Renal cortex interstitium (tissue), 11 donors: ENCODE measurements around the gene SS18L1. TPM values are rescaled to one million over a fixed set of nuclear protein-coding genes. Genes with fewer than 3 reads are reported as not detected.

ENCODE experiments used
- DNase-seq, 11 donors: peaks; one replicate each; pipeline ENCODE4 v3.0.0-alpha.2; 2013; ENCODE audit warnings: low read depth in 9 of 11, low spot score in 4 of 11; ENCODE audit errors: extremely low read depth in 1 of 11
- polyA plus RNA-seq, 3 donors: library from polyadenylated mRNA; unstranded; fragments of 120-200 nt; gene quantifications; one replicate each; pipeline ENCODE4 v1.2.1, GENCODE V29; 2013; ENCODE audit not compliant: insufficient read length in 3 of 3

SS18L1 gene
- polyA plus RNA-seq, 3 donors: 18.6 to 25.7 (median 19.7) TPM

DNA sequence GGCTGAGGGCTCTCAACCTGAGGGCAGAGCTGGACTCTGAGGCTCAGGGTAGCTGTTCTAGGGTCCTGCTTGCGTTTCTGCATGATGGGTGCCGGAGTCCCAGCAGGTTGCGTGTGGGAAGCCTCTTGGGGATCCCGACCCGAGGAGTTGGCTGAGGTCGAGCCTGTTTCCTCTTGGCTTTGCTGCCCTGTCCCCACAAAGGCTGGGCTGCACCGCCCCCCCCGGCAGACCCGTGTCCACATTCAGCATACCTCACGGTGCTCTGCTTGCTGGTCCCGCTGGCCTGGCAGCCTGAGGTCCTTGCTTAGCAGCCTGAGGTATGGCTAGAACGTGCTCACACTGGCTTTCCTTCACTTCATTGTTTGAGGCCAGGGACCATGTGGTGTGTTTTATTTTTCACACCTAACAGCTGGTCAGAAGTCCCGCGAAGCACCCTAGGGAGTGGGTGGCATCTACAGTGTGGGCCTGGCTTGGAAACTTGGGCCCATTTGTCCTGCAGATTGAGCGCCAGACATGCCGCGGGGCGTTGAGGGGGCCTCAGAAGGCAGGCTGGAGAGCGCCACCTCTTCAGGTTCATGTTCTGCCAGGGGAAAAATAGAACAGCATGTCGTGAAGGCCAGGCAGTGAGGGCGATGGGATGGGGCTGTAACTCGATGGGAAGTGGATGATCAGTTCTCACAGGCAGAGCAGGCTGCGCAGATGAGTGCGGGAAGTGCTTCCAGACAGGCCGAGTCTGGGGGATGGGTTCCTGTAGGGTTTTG is 11.8 kb upstream of the SS18L1 start:
- no peak for DNase-seq

DNA sequence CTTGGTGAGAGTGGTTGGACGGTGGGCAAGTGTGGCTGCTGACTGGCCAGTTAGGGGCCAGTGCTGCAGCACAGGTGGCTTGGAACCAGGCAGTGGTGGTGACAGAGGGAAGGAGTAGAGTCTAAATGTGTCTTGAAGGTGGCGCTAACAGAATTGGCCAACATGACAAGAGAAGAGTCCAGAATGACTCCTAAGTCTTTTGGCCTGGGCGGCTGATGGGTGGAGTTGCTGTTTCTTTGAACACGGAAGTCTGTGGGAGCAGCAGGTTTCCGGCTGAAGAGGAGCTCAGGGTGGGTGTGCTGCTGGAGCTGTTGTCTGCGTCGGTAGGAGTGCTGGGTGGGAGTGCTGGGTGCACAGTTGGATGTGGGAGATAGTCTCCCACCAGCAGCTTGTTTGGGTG is 11.1 kb upstream of the SS18L1 start:
- DNase-seq: no peak

DNA sequence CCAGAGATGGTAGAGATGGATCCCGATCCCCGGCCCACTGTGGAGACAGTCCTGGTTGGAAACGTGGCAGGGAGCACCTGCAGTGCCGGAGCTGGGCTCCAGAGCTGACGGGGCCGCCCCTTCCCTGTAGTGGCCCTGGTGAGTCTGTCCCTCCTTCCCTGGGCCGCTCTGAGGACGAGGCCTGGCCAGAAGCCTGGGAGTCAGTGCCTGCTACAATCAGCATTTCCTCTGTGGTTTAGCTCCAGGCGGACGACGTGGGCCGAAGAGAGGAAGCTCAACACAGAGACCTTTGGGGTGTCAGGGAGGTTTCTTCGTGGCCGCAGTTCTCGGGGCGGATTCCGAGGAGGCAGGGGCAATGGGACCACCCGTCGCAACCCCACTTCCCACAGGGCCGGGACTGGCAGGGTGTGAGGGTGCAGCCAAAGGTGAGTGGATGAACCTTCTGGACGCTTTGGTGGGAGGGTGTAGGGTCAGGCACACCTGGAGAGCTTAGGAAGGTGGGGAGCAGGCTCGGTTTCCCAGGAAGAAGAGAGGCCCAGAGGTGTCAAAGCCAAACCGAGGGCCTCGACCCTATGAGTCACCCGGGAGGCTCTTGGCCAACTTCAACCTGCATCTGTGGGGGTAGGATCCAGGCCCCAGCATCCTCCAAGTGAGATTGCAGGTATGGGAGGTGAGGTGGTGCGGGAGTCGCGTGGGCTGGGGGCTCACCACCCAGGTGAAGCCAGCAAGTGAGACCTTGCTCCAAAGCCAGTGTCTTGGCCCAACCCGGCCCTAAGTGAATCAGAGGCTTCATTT is 10.3 kb upstream of the SS18L1 start:
- no peak for DNase-seq

DNA sequence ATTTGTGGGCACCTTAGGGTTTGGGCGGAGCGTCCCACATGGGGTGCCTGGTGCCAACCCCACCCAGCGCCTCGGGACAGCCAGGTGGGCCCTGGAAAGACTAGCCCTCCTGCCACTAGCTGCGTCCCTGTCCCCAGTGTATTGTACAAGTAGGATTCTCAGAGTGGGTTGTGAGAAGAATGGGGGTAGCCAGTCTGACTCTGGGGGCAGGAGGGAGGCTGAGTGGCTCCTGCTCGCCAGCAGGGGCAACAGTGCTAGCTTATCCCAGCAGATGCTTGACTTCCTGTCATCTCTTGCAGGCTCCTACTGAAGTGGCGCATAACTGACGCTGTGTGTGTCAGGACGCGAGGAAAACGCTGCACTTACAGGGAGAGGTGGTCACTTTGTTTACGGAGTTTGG is 9.7 kb upstream of the SS18L1 start:
- DNase-seq: no peak

DNA sequence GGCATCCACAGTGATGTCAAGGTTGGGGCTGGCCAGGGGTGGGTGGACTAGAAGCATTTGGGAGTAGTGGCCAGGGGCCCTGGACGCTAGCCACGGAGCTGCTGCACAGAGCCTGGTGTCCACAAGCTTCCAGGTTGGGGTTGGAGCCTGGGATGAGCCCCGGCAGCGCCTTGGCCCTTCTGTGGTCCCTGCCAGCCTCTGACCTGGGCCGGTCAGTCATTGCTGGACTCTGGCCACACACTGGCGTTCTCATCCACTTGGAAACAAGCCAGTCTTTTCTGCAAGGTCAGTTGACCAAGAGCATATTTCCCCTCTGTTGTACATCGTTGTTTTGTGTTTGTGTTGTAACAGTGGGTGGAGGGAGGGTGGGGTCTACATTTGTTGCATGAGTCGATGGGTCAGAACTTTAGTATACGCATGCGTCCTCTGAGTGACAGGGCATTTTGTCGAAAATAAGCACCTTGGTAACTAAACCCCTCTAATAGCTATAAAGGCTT is 8.8 kb upstream of the SS18L1 start:
- DNase-seq: no peak

DNA sequence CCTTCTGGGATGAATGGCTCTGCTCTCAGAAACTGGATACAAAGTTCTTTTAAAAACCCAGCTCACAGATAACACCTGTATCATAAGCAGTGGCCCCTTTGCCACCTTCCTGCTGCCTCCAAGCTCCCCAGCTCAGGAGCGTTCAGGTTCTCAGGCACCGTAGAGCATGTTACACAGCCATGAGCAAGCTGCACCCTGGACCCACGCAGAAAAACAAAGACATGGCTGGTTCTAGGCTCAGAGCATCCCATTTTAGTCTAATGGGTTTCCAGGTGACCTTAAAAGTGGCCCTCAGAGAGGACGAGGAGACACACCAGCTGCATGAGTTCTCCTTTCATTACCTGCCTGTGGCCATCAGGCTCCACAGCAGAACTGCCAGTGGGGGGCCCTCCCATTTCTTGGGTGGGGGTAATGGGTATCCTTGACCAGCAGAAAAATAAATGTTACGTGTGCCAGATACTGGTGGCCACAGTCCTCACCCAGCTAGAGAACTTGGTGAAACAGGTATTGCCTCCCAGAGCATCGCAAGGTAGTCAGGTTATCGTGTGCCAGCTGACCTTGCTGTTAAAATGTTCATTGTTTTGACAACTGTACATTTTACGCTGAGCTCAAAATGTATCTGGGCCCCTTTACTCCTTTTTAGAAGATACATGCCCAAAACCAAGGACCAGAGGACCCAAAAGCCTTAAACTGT is 7.8 kb upstream of the SS18L1 start:
- DNase-seq: no peak

DNA sequence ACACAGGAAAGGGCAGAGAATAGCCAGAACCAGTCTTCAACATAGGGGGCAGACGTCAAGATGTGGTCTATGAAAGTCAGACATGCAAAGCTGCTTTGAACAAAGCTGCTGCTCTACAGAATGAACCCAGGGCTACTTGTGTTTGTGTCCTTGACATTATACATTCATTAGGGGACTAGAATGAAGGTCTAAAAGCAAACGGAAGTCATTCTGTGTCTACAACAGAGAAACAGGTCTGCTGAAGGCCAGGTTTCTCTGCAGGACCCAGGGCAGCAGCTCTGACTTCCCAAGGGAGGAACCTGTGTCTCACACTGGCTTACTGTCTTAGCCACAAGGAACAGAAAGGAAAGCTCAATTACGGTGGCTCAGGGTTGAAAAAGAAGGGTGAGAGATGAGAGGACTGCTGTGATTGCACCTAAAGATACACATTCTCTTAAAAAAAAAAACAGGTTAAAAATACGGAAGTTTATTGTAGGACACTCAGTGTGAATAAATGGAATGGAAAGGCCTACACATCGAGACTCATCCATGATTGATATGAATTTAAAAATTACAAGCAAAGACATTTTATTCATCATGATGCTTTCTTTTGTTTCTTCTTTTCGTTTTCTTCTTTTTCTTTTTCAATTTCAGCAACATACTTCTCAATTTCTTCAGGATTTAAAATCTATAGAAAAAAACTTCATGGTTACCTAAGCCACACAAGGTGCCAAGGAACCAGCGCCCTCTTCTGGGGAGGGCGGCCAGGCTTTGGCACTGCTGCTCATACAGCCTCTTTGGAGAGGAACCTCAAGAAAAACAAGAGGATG is 7.1 kb upstream of the SS18L1 start:
- DNase-seq: no peak

DNA sequence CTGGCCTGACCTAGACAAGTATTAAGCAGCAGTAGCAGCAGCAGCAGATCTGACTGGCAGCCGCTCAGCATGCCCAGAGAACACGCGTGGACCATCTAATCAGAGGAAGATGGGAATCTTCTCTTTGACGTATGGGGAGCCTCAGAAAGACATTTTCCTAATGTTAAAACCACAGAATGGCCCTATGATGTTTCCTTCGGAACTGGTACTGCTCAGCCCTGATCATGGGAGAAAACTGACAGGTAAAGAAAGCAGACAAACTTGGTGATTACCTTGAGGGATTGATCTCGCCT is 6.5 kb upstream of the SS18L1 start:
- no peak for DNase-seq

DNA sequence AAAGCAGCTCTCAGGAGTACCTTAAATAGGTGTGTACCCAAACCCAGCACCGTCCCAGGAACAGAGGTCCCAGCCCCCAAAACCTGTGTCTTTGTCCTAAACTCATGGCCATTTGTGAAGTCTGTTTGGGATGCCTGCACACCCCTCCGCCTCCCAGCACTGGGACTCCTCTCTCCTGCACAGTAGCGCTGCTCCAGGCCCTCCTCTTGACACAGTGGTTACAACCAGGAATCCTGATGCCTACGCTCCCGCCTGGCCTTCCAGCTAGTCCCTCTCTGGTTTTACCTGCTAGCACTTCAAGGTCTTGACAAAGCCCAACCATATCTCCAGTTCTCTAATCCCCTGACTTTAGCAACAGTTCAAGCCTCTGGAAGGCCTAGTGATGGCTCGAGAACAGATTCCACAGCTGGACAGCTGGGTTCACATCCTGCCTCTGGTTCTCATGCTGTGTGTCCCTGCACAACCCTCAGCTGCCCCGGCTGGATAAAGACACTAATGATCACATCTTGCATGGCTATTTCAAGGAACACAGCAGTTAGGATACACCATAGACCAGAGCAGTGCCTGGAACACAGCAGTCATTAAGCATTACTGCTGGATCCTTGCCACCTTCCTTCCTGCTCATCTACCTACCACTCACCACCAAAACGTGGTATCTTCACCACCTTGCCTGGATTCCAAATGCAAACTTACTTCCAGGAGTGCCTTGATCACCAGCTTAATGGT is 5.9 kb upstream of the SS18L1 start:
- no peak for DNase-seq

DNA sequence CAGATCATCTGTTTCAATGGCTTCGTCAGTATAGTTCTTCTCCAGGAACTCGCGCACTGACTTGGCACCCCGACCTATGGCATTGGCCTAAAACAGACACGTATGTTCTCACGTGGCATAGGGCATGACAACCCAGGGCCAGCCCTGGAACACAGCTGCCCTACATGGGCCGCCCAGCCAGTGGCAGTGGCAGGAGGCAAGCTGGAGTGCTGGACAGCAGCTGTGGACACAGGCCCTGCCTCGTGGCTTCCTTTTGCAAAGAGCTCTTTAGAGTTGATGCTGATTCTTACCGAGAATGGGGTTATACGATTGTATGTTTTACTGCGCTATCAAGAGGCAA is 5.4 kb upstream of the SS18L1 start:
- DNase-seq: no peak

DNA sequence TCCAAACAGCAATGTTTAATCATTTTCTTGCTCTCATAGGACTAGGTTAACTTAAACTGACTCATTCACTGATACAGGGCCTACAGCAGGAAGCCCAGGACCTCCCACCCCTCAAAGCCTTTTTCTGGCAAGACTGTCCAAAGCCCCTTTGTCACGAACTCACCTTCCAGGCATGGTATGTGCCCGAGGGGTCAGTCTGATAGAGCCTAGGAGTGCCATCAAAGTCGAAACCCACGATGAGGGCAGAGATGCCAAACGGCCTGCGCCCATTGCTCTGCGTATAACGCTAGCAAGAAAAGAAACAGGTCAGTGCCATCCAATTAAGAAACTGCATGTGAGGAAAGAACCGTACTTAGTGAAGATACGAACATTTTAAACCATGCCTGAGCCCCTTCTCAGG is 4.7 kb upstream of the SS18L1 start:
- no peak for DNase-seq

DNA sequence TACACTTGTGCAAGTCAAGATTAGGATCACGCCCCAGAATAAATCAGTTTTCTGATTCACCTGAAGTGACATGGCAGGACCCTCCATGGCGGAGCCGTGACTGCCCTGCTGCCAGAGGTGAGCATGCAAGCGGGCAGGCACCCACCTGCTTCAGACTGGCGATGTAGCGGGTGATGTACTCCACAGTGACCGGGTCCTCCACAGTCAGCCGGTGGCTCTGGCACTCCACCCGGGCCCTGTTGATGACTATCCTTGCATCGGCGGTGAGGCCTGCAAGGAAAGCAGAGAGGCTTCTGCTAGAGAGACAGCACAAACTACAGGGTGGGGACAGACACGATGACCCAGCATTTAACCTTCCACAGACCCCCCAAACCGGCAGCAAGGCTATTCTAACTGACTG is 3.9 kb upstream of the SS18L1 start:
- DNase-seq: no peak

DNA sequence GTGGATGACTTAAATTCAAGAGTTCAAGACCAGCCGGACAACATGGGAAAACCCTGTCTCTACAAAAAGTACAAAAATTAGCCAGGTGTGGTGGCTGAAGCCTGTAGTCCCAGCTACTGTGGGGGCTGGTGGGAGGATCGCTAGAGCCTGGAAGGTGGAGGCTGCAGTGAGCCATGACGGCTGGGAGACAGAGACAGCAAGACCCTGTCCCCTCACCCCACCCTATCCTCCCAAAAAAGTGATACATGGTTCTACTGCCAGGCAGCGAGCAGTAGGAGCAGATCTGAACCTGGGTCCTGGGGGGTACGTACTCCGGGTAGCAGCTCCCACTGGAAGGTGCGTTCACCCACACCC is 2.5 kb upstream of the SS18L1 start:
- DNase-seq: no peak

DNA sequence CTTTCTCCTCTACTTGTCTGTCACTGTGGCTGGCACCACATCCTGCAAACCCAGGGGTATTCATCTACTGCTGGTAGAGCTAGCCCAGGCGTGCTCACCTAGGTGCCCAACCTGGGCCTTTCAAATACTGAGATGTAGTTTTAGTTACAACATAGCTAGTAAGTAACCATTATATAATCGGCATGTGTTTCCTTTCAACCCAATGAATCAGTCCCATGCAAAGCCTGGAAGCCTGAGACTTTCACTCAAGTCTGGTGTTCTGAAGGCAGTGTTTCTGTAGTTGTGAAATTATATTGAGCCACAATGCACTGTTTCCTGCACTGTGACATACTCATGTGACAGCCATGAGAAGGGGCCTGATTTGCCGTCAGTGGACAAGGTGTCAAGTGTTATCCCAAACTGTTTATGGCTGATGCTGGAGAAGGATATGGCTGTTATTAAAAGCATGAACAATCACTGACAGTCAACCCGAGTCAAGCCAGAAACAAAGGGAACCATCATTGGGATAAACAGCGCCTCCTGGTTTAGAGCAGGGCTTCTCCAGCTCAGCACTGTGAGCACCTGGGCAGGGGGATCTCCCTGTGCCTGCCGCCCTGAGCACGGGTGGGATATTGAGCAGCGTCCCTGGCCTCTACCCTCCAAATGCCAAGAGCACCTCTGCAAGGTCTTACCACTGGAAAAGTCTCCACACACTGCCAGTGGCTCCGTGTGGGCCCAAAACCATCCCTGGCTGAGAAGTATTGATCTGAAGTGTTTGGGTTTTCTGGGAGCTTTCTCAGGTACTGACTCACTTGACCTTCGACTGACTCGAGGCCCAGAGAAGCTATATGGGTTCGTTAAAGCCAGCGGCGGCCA is 1.9 kb upstream of the SS18L1 start:
- no peak for DNase-seq

DNA sequence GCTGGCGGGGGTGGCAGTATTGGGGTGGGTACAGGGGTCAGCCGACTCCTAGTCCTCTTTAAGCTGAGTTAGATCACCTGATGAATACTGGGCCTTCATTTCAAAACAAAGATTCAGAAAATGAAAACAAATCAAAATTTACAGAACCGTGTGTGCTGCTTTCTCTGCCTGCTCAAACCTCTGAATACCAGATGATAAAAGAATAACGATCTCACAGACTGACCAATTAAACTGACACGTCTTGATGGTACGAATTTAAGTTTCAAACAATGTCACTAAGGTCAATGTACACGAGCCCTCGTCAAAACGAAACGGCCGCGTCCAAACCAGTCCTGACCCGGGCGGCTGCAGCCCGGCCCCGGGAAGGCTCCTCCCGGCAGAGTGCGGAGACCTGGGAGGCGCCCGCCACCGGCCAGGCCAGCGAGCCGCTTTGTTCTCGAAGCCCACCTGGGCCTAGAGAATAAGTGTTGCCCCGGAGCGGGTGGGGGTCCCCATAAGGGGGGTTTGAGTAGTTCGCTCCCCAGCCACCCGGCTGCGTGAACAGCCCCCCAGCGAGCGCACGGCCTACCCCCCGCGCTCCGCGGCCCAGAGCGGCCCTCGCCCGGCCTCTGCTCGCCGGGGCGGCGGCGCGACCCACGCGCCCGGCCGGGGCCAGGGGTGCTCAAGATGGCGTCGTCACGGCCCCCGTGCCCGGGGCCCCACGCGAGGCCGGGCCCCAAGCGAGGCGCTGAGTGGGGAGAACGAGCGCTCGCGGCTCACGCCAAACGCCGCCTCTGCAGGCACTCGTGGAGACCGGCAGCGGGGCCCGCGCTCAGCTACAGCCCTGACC is 1.1 kb upstream of the SS18L1 start:
- DNase-seq: no peak

DNA sequence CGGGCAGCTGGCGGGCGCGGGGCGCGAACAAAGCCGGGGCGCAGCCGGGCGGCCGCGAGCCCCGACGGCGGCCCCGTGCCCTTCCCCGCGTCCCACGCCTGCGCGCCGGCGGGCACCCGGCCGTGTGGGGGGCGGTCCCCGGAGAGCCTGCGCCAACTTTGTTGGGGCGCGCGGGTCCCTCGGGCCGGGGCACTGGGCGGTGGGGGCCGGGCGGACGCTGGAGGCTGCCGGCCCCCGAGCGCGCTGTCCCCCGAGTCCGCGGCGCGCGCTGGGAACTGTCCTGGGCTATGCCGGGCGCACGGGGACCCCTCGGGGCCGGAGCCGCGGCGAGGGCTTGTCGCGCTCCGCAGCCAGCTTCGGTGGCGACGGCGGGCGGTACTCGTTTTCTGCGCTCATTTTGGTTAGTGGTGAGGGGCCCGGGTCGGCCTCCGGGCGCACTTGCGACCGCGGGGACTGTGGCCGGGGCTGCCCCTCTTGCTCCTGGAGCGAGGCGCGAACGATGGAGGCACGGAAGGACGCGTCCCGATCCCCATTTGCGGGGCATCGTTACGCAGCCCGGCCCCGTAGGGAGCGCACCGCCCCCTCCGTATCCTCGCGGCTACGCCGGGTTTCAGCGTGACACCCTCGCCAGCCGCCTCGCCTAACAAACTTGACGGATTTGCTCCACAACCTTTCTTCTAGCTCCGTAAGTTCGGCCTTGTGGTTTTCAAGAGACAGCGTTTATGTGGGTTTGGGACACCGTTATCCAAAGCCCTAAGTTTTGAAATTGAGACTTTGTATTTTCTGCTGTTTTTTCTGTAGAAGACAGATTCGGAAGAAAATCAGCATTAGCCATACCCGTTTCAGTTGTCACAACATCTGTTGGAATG is 622 bp downstream of the SS18L1 start:
- no peak for DNase-seq
